Dermis microvascular lymphatic vessel endothelial cell (primary cell): ENCODE measurements around the gene DMD. TPM values are rescaled to one million over a fixed set of nuclear protein-coding genes. Genes with fewer than 3 reads are reported as not detected.
"Not testable (repeated sequence)": the region's sequence is repeated elsewhere in the genome, so short reads cannot be mapped to it uniquely, and the experiment has no call there.

Experiments used
- DNase-seq, 2 donors: peaks; one replicate each; pipeline versions ENCODE4 v3.0.0 to v3.0.0-alpha.2; 2010; ENCODE audit warnings: low read depth in 2 of 2
- total RNA-seq: library from RNA; depleted of rRNA; stranded (reverse); fragments of >200 nt; gene quantifications from 2 replicates; pipeline ENCODE4 v1.2.1, GENCODE V29; 2014

DMD gene
- total RNA-seq, 1 donor from 2014 or later = 1.8 TPM

GRCh38 chrX:31545726-31546125, 1665.6 kb downstream of the DMD start:
- peak in 1 of 2 donors; percentile 29 for DNase-seq

GRCh38 chrX:31545191-31545590, 1666.2 kb downstream of the DMD start:
- DNase-seq = no peak

GRCh38 chrX:31543634-31544033, 1667.7 kb downstream of the DMD start:
- DNase-seq = no peak

- DNase-seq = no peak
These were observed 1668.8 kb downstream of the DMD start for GRCh38 chrX:31542566-31542965.

- peak in 1 of 2 donors; percentile 0 for DNase-seq
These were observed 1671.0 kb downstream of the DMD start for GRCh38 chrX:31540313-31540712.

GRCh38 chrX:31527455-31528126, 1683.8 kb downstream of the DMD start:
- DNase-seq = peak in 1 of 2 donors; percentile 51

GRCh38 chrX:31523884-31524536, 1687.3 kb downstream of the DMD start:
- no peak for DNase-seq

- no peak for DNase-seq
These were observed 1688.6 kb downstream of the DMD start for GRCh38 chrX:31522760-31523159.

- no peak for DNase-seq
These were observed 1689.4 kb downstream of the DMD start for GRCh38 chrX:31521941-31522340.

- no peak for DNase-seq
These were observed 1694.8 kb downstream of the DMD start for GRCh38 chrX:31516527-31516926.

- peak in 1 of 2 donors; percentile 1 for DNase-seq
These were observed 1703.0 kb downstream of the DMD start for GRCh38 chrX:31508338-31508737.

GRCh38 chrX:31506928-31507327, 1704.4 kb downstream of the DMD start:
- no peak for DNase-seq

- DNase-seq = no peak
These were observed 1705.0 kb downstream of the DMD start for GRCh38 chrX:31506360-31506759.

- no peak for DNase-seq
These were observed 1710.4 kb downstream of the DMD start for GRCh38 chrX:31500921-31501320.

GRCh38 chrX:31499109-31499508, 1712.2 kb downstream of the DMD start:
- peak in 1 of 2 donors; percentile 74 for DNase-seq

GRCh38 chrX:31497086-31497485, 1714.3 kb downstream of the DMD start:
- DNase-seq = no peak

GRCh38 chrX:31487951-31488350, 1723.4 kb downstream of the DMD start:
- DNase-seq = no peak

- peak in 1 of 2 donors; percentile 68 for DNase-seq
These were observed 1728.0 kb downstream of the DMD start for GRCh38 chrX:31483336-31483735.

GRCh38 chrX:31480696-31481095, 1730.7 kb downstream of the DMD start:
- no peak for DNase-seq

GRCh38 chrX:31471229-31471628, 1740.1 kb downstream of the DMD start:
- no peak for DNase-seq

GRCh38 chrX:31470753-31471152, 1740.6 kb downstream of the DMD start:
- DNase-seq = not testable (repeated sequence)

GRCh38 chrX:31464306-31464915, 1746.9 kb downstream of the DMD start:
- DNase-seq = peak in 1 of 2 donors; percentile 0

GRCh38 chrX:31461266-31461665, 1750.1 kb downstream of the DMD start:
- no peak for DNase-seq
